GM12878 (cell line): ENCODE measurements around the gene HUS1. TPM values are rescaled to one million over a fixed set of nuclear protein-coding genes. Genes with fewer than 3 reads are reported as not detected.

ENCODE experiments used
- ATAC-seq: fragments of 200-7000 bp; cut with Tn5 transposase; 3 replicates; pipeline ENCODE4 v1.9.1; 2020; ENCODE audit warnings: mild to moderate bottlenecking, moderate library complexity
- BruUV-seq: library from RNA; stranded (reverse); fragments of 400-500 nt; replicated peaks from 2 replicates; lab custom pipeline; 2021; lab: Mats Ljungman, UMichigan
- CTCF ChIA-PET: fragments of 300-600 bp; sonication (Branson Sonifier 250); formaldehyde crosslinking; extraction: SDS; loops from one replicate; lab custom pipeline; 2021; ENCODE audit warnings: inconsistent platforms; lab: Yijun Ruan, JAX
- POLR2A ChIA-PET: fragments of 350-600 bp; formaldehyde crosslinking; extraction: SDS; loops from one replicate; lab custom pipeline; 2021; ENCODE audit warnings: inconsistent platforms; lab: Charles Lee
- RAD21 ChIA-PET: fragments of 300-600 bp; sonication (Branson Sonifier 250); formaldehyde crosslinking; loops from one replicate; lab custom pipeline; 2023; ENCODE audit warnings: antibody characterized with exemption; ENCODE audit not compliant: unreplicated experiment; lab: Charles Lee
- SMC1A ChIA-PET: fragments of 300-600 bp; sonication (Branson Sonifier 250); formaldehyde crosslinking; loops from one replicate; lab custom pipeline; 2023; ENCODE audit not compliant: unreplicated experiment, uncharacterized antibody; lab: Charles Lee
- DNase-seq: peaks from one replicate; pipeline ENCODE4 v3.0.0-alpha.2; 2011; ENCODE audit warnings: low read depth, low spot score
- FAIRE-seq: peaks from 3 replicates; lab custom pipeline; 2011; peaks lifted over from hg19 to GRCh38; lab: Jason Lieb, UNC
- H2AFZ ChIP-seq: 2 replicates; pipeline ENCODE4 v1.6.0; 2011; ENCODE audit warnings: low read depth, low read length, control low read depth; ENCODE audit not compliant: control insufficient read depth
- H3K27ac ChIP-seq: 2 replicates; pipeline ENCODE4 v1.5.1; 2011; ENCODE audit warnings: control low read depth; ENCODE audit not compliant: control insufficient read depth, insufficient read depth
- H3K27me3 ChIP-seq, 2 experiments: replicated peaks in 1 of 2; 2 replicates each; pipeline versions ENCODE4 v1.6.0 to v1.6.1; 2011; ENCODE audit warnings: low read length in 1 of 2; ENCODE audit not compliant: control insufficient read depth in 2 of 2, insufficient read depth in 2 of 2
- H3K36me3 ChIP-seq, 2 experiments: 2 replicates each; pipeline ENCODE4 v1.5.1; 2011; ENCODE audit warnings: low read length in 1 of 2; ENCODE audit not compliant: control insufficient read depth in 2 of 2, insufficient read depth in 2 of 2
- H3K4me1 ChIP-seq: 2 replicates; pipeline ENCODE4 v1.6.1; 2011; ENCODE audit warnings: mild to moderate bottlenecking, low read length, moderate library complexity, mixed read lengths; ENCODE audit not compliant: control insufficient read depth, insufficient read depth
- H3K4me2 ChIP-seq: 2 replicates; pipeline ENCODE4 v1.6.0; 2011; ENCODE audit warnings: control low read depth; ENCODE audit not compliant: control insufficient read depth, insufficient read depth
- H3K4me3 ChIP-seq: fragments of 200-600 bp; sonication (generic); 2 replicates; pipeline ENCODE4 v1.5.1; 2016
- H3K79me2 ChIP-seq: 2 replicates; pipeline ENCODE4 v1.6.0; 2011; ENCODE audit warnings: low read length; ENCODE audit not compliant: control insufficient read depth, insufficient read depth
- H3K9ac ChIP-seq: 2 replicates; pipeline ENCODE4 v1.8.0; 2011; ENCODE audit warnings: low read length, control low read depth, mixed read lengths; ENCODE audit not compliant: control insufficient read depth, insufficient read depth
- H3K9me3 ChIP-seq: replicated peaks from 3 replicates; pipeline ENCODE4 v1.5.1; 2011; ENCODE audit warnings: mild to moderate bottlenecking, low read length; ENCODE audit not compliant: control insufficient read depth, insufficient read depth
- H4K20me1 ChIP-seq: 2 replicates; pipeline ENCODE4 v1.6.0; 2011; ENCODE audit not compliant: control insufficient read depth, insufficient read depth
- BRCA1 ChIP-seq: IDR thresholded peaks from 2 replicates; pipeline ENCODE4 v1.6.1; 2011; ENCODE audit warnings: low read depth, low read length, improper control_type of control experiment
- CBX5 ChIP-seq: sonication (generic); IDR thresholded peaks from 2 replicates; pipeline ENCODE4 v1.6.1; 2016; ENCODE audit warnings: low read depth, moderate library complexity, mild to moderate bottlenecking, inconsistent platforms
- CREB1 ChIP-seq: IDR thresholded peaks from 2 replicates; pipeline ENCODE4 v1.6.1; 2012; ENCODE audit warnings: low read depth, mild to moderate bottlenecking, inconsistent platforms
- EGR1 ChIP-seq, 2 experiments: IDR thresholded peaks; 1 replicate in 1 of 2; 2 replicates in 1 of 2; pipeline ENCODE4 v1.6.1; 2011 to 2012; ENCODE audit warnings: low read depth in 2 of 2, low read length in 2 of 2, borderline replicate concordance in 1 of 2, mild to moderate bottlenecking in 1 of 2, moderate library complexity in 1 of 2
- EP300 ChIP-seq, 2 experiments: fragments of 150-350 bp in 1 of 2; IDR thresholded peaks; 2 replicates each; pipeline ENCODE4 v1.6.1; 2011 to 2012; ENCODE audit warnings: low read depth in 2 of 2, low read length in 2 of 2, borderline replicate concordance in 1 of 2, improper control_type of control experiment in 1 of 2, inconsistent platforms in 1 of 2; ENCODE audit not compliant: control insufficient read depth in 1 of 2
- GABPA ChIP-seq: IDR thresholded peaks from 2 replicates; pipeline ENCODE4 v1.6.1; 2014; ENCODE audit warnings: antibody characterized with exemption, low read depth, mild to moderate bottlenecking, inconsistent platforms
- HCFC1 ChIP-seq: fragments of 150-350 bp; IDR thresholded peaks from 2 replicates; pipeline ENCODE4 v1.6.1; 2014; ENCODE audit warnings: low read length
- HDAC2 ChIP-seq: fragments of 200-600 bp; sonication (generic); IDR thresholded peaks from 2 replicates; pipeline ENCODE4 v1.6.1; 2017
- HDAC6 ChIP-seq: fragments of 200-600 bp; sonication (generic); IDR thresholded peaks from one replicate; pipeline ENCODE4 v1.8.0; 2017; ENCODE audit warnings: antibody characterized with exemption; ENCODE audit not compliant: unreplicated experiment
- HDGF ChIP-seq: fragments of 450-650 bp; IDR thresholded peaks from 2 replicates; pipeline ENCODE4 v1.6.1; 2016; ENCODE audit warnings: antibody characterized with exemption
- IKZF2 ChIP-seq, 2 experiments: fragments of 450-650 bp; IDR thresholded peaks; 2 replicates each; pipeline ENCODE4 v1.6.1; 2017; ENCODE audit warnings: mild to moderate bottlenecking in 2 of 2, moderate library complexity in 2 of 2
- KDM1A ChIP-seq: fragments of 200-600 bp; sonication (generic); IDR thresholded peaks from 2 replicates; pipeline ENCODE4 v1.6.1; 2016; ENCODE audit warnings: borderline replicate concordance
- NFXL1 ChIP-seq: fragments of 450-650 bp; IDR thresholded peaks from 2 replicates; pipeline ENCODE4 v1.6.1; 2017; ENCODE audit warnings: antibody characterized with exemption, mild to moderate bottlenecking, borderline replicate concordance
- POLR2AphosphoS2 ChIP-seq: IDR thresholded peaks from 2 replicates; pipeline ENCODE4 v1.6.1; 2011; ENCODE audit warnings: low read depth, mild to moderate bottlenecking, low read length, improper control_type of control experiment, moderate library complexity
- SMARCA5 ChIP-seq: fragments of 450-650 bp; IDR thresholded peaks from 2 replicates; pipeline ENCODE4 v1.6.1; 2017; ENCODE audit warnings: mild to moderate bottlenecking
- SREBF1 ChIP-seq: IDR thresholded peaks from 2 replicates; pipeline ENCODE4 v1.6.1; 2012; ENCODE audit warnings: mild to moderate bottlenecking, low read length
- TAF1 ChIP-seq: IDR thresholded peaks from 2 replicates; pipeline ENCODE4 v1.6.1; 2011; ENCODE audit warnings: mild to moderate bottlenecking, low read depth, low read length, borderline replicate concordance
- YBX1 ChIP-seq: fragments of 450-650 bp; IDR thresholded peaks from 2 replicates; pipeline ENCODE4 v1.6.1; 2016; ENCODE audit warnings: antibody characterized with exemption
- WGBS: methylation state at CpG from one replicate; pipeline ENCODE4 v1.1.6; 2016; ENCODE audit warnings: low lambda C conversion rate; ENCODE audit not compliant: insufficient replicate concordance, insufficient coverage; ENCODE audit errors: missing lambda C conversion rate; 5-methylcytosine and 5-hydroxymethylcytosine counted together
- in situ Hi-C: fragments of 300-500 bp; cut with MboI; formaldehyde crosslinking; loops from 9 replicates; pipeline ENCODE4 v1.14.3; 2018; ENCODE audit warnings: mixed read lengths
- intact Hi-C: fragments of 100-400 bp; cut with micrococcal nuclease; formaldehyde crosslinking; loops from one replicate; pipeline ENCODE4 v1.14.2; 2022; ENCODE audit not compliant: unreplicated experiment
- polyA plus RNA-seq, 11 experiments: library from polyadenylated mRNA; depleted of rRNA in 4 of 11; unstranded in 6 of 11; stranded (reverse) in 5 of 11; fragments of >200 nt; fragmentation: Nextera tagmentation in 4 of 11; fragmentation: Illumina TruSeq in 1 of 11; extraction: Ambion mirVana in 4 of 11; extraction: Trizol in 1 of 11; gene quantifications; 1 replicate in 1 of 11; 2 replicates in 10 of 11; pipeline versions ENCODE4 v1.2.1 to v1.2.3, GENCODE V29; 2011 to 2016; ENCODE audit warnings: inconsistent platforms in 2 of 11, missing spikeins in 2 of 11, low read depth in 1 of 11
- total RNA-seq, 4 experiments: library from RNA; depleted of rRNA in 3 of 4; stranded (reverse); fragments of >200 nt in 3 of 4; fragmentation: Illumina TruSeq in 1 of 4; extraction: Trizol in 1 of 4; gene quantifications; 2 replicates each; pipeline versions ENCODE4 v1.2.1 to v1.2.3, GENCODE V29; 2013 to 2021
- TF ChIP-seq, protein P1 (sequence below): fragments of 450-650 bp; IDR thresholded peaks from 2 replicates; pipeline ENCODE4 v1.6.1; 2018; ENCODE audit warnings: mild to moderate bottlenecking, low read depth, moderate library complexity; ENCODE audit not compliant: partially characterized antibody
- TF ChIP-seq, protein P2 (sequence below): IDR thresholded peaks from 2 replicates; pipeline ENCODE4 v1.6.1; 2011; ENCODE audit warnings: low read depth, mild to moderate bottlenecking, low read length, moderate library complexity, borderline replicate concordance; ENCODE audit errors: extremely low read depth

HUS1 gene
- total and polyA plus RNA-seq, 10 of the 15 experiments (the other 5 are each of a cell fraction or from before 2014, with no cell fraction given): 10.4 to 35.5 (median 22.6) TPM

DNA sequence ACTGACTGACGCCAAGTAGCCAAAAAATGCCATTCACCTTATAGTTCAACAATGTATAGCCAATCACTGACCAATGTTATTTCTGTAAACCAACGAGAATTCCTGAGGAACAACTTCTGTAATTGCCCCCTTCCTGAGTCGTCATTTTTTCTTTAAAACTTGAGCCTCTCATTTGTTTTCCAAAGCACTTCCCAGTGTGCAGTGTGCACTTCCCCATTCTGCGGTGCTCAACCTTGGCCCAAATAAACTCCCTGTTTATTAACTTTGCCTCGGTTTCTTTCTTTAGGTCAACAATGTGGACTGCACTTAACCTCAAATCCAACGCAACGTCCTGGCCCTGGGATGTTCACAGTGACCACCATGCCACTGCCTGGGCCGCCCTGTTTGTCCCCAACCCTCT lies 46.2 kb downstream of the HUS1 start:
- TF ChIP-seq HDGF: no peak
- TF ChIP-seq SMARCA5: no peak
- TF ChIP-seq CREB1: no peak
- no peak for TF ChIP-seq POLR2AphosphoS2
- TF ChIP-seq NFXL1: no peak
- TF ChIP-seq, protein P1, sequence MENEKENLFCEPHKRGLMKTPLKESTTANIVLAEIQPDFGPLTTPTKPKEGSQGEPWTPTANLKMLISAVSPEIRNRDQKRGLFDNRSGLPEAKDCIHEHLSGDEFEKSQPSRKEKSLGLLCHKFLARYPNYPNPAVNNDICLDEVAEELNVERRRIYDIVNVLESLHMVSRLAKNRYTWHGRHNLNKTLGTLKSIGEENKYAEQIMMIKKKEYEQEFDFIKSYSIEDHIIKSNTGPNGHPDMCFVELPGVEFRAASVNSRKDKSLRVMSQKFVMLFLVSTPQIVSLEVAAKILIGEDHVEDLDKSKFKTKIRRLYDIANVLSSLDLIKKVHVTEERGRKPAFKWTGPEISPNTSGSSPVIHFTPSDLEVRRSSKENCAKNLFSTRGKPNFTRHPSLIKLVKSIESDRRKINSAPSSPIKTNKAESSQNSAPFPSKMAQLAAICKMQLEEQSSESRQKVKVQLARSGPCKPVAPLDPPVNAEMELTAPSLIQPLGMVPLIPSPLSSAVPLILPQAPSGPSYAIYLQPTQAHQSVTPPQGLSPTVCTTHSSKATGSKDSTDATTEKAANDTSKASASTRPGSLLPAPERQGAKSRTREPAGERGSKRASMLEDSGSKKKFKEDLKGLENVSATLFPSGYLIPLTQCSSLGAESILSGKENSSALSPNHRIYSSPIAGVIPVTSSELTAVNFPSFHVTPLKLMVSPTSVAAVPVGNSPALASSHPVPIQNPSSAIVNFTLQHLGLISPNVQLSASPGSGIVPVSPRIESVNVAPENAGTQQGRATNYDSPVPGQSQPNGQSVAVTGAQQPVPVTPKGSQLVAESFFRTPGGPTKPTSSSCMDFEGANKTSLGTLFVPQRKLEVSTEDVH: no peak
- no peak for TF ChIP-seq KDM1A
- TF ChIP-seq YBX1: no peak
- no peak for TF ChIP-seq EGR1 (IDR thresholded peaks at IDR 0.05; ENCODE audit: borderline replicate concordance in 1 of 2, low read depth in 2 of 2, low read length in 2 of 2)
- TF ChIP-seq, protein P2, sequence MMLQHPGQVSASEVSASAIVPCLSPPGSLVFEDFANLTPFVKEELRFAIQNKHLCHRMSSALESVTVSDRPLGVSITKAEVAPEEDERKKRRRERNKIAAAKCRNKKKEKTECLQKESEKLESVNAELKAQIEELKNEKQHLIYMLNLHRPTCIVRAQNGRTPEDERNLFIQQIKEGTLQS: no peak
- TF ChIP-seq HDAC2: no peak
- TF ChIP-seq IKZF2 (IDR thresholded peaks at IDR 0.05): no peak
- TF ChIP-seq HCFC1: no peak
- no peak for TF ChIP-seq HDAC6
- TF ChIP-seq EP300 (IDR thresholded peaks at IDR 0.05; ENCODE audit: borderline replicate concordance in 1 of 2, control insufficient read depth in 1 of 2, low read depth in 2 of 2, low read length in 2 of 2): no peak
- no peak for TF ChIP-seq TAF1
- no peak for TF ChIP-seq CBX5
- no peak for TF ChIP-seq SREBF1
- no peak for TF ChIP-seq BRCA1
- no peak for TF ChIP-seq GABPA
- H3K4me1 ChIP-seq: peaks cover 24% of the 10 kb centered on the region
- FAIRE-seq (no peak), ATAC-seq (no peak), DNase-seq (no peak)
- H2AFZ ChIP-seq: no peak overlapping the region
- RAD21 ChIA-PET: no interaction called here
- no peaks in the 10 kb centered on the region for H3K36me3 ChIP-seq
- no peak overlapping the region for H3K4me3 ChIP-seq
- H3K9ac ChIP-seq: no peak overlapping the region
- CTCF ChIA-PET: no interaction called here
- WGBS: 69% methylated on average over 8 of the region's 8 CpGs
- POLR2A ChIA-PET: no interaction called here
- BruUV-seq: no TSS peak
- H4K20me1 ChIP-seq: no peaks in the 10 kb centered on the region
- H3K4me2 ChIP-seq: no peak overlapping the region
- in situ Hi-C loops: loop anchor here (25.0 kb wide), 1 partner anchor 1829 kb away; the partner anchor contains the start of gene VWC2
- H3K9me3 ChIP-seq: no peaks in the 10 kb centered on the region
- H3K27me3 ChIP-seq: peaks cover 0 to 3% of the 10 kb centered on the region in 2 experiments; a peak in 2 of 4 replicates
- H3K79me2 ChIP-seq: no peaks in the 10 kb centered on the region
- H3K27ac ChIP-seq: no peak overlapping the region
- SMC1A ChIA-PET: no interaction called here
- intact Hi-C loops: no loop called here
